Esophagus muscularis mucosa (tissue), 4 donors: Measurements from ENCODE around the gene AP3B2. TPM values are rescaled to one million over a fixed set of nuclear protein-coding genes. Genes with fewer than 3 reads are reported as not detected.

Experiments
- DNase-seq: peaks from one replicate; pipeline ENCODE4 v3.0.0-alpha.2; 2017; ENCODE audit errors: extremely low spot score
- H3K27ac ChIP-seq, 4 donors: fragments of 200-600 bp; sonication (generic); replicated peaks in 1 of 4; 1 replicate in 3 of 4; 2 replicates in 1 of 4; pipeline ENCODE4 v1.5.1; 2016 to 2019; ENCODE audit warnings: mild to moderate bottlenecking in 1 of 4
- H3K27me3 ChIP-seq, 4 donors: fragments of 200-600 bp; sonication (generic); one replicate each; pipeline versions ENCODE4 v1.5.1 to v1.6.0; 2016 to 2019
- H3K36me3 ChIP-seq, 4 donors: fragments of 200-600 bp; sonication (generic); one replicate each; pipeline ENCODE4 v1.5.1; 2016 to 2019
- H3K4me1 ChIP-seq, 4 donors: fragments of 200-600 bp; sonication (generic); one replicate each; pipeline ENCODE4 v1.5.1; 2016 to 2019
- H3K4me3 ChIP-seq, 4 donors: fragments of 200-600 bp; sonication (generic); 1 replicate in 2 of 4; 2 replicates in 2 of 4; pipeline ENCODE4 v1.5.1; 2016 to 2019; ENCODE audit warnings: mild to moderate bottlenecking in 4 of 4, moderate library complexity in 1 of 4
- H3K9me3 ChIP-seq, 4 donors: fragments of 200-600 bp; sonication (generic); 1 replicate in 3 of 4; 2 replicates in 1 of 4; pipeline ENCODE4 v1.5.1; 2016 to 2019
- EP300 ChIP-seq: sonication (generic); formaldehyde crosslinking; IDR thresholded peaks from one replicate; pipeline ENCODE4 v1.6.1; 2017; ENCODE audit warnings: antibody characterized with exemption
- POLR2A ChIP-seq: fragments of 450-650 bp; IDR thresholded peaks from one replicate; pipeline ENCODE4 v1.6.1; 2017; ENCODE audit warnings: antibody characterized with exemption, moderate library complexity, mild to moderate bottlenecking, low read depth
- POLR2AphosphoS5 ChIP-seq, 2 donors: sonication (generic); formaldehyde crosslinking; IDR thresholded peaks; one replicate each; pipeline ENCODE4 v1.6.1; 2017; ENCODE audit warnings: antibody characterized with exemption in 2 of 2
- WGBS: methylation state at CpG from one replicate; pipeline ENCODE4 v1.1.5; 2018; 5-methylcytosine and 5-hydroxymethylcytosine counted together
- intact Hi-C: fragments of 100-400 bp; cut with DNase I; formaldehyde crosslinking; loops from one replicate; pipeline ENCODE4 v1.15.1; 2023
- total RNA-seq, 4 donors: library from RNA; depleted of rRNA; stranded (reverse); fragments of >200 nt; gene quantifications; one replicate each; pipeline versions ENCODE4 v1.1.0 to v1.2.1, GENCODE V29; 2016
- TF ChIP-seq, protein P1 (sequence below), 3 experiments: fragments of 200-600 bp in 2 of 3; fragments of 450-650 bp in 1 of 3; sonication (generic) in 2 of 3; IDR thresholded peaks; one replicate each; pipeline ENCODE4 v1.5.1; 2017 to 2019; ENCODE audit warnings: antibody characterized with exemption in 3 of 3, mild to moderate bottlenecking in 2 of 3, moderate library complexity in 1 of 3

Gene AP3B2
- total RNA-seq, 4 donors from 2014 or later: 1.2 to 2.1 (median 1.7) TPM

DNA sequence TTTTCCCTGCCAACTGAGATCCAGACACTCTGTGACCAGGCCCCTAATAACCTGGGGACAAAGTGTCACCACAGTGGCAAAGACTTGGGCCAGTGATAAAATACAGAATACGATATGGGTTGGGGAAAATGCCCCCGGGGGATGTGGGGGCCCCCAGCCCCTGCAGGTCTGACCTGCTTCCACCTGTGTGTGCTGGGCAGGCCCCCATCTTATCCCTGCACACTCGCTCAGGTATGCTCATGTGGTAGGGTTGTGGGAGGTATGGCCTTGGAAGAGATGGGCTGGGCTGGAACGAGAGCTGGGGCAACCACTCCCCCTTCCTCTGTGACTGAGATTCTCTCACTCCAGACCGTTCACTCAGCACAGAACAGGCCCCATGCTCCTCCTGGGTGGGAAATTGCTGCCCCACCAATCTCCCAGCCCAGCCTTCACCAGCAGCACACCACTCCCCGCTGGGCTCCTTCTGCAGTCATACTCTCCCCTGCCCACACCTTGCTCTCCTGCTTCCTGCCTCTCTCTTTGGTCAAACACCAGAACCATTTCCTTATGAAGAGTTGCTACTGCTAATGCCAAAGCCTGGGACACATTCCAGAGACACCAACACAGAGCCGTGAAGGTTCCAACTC, 52.9 kb downstream of the AP3B2 start:
- Histone ChIP-seq H3K4me1 (no peaks in the 10 kb centered on the region), H3K9me3 (no peaks in the 10 kb centered on the region), H3K27ac (no peak overlapping the region), H3K4me3 (no peak overlapping the region), H3K36me3 (no peaks in the 10 kb centered on the region), H3K27me3 (no peaks in the 10 kb centered on the region)
- 60% methylated on average over 6 of the region's 7 CpGs for WGBS
- TF ChIP-seq POLR2A (no peak), EP300 (no peak), POLR2AphosphoS5 (IDR thresholded peaks at IDR 0.05) (no peak)
- TF ChIP-seq, protein P1, sequence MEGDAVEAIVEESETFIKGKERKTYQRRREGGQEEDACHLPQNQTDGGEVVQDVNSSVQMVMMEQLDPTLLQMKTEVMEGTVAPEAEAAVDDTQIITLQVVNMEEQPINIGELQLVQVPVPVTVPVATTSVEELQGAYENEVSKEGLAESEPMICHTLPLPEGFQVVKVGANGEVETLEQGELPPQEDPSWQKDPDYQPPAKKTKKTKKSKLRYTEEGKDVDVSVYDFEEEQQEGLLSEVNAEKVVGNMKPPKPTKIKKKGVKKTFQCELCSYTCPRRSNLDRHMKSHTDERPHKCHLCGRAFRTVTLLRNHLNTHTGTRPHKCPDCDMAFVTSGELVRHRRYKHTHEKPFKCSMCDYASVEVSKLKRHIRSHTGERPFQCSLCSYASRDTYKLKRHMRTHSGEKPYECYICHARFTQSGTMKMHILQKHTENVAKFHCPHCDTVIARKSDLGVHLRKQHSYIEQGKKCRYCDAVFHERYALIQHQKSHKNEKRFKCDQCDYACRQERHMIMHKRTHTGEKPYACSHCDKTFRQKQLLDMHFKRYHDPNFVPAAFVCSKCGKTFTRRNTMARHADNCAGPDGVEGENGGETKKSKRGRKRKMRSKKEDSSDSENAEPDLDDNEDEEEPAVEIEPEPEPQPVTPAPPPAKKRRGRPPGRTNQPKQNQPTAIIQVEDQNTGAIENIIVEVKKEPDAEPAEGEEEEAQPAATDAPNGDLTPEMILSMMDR (IDR thresholded peaks at IDR 0.05): no peak
- no peak for DNase-seq
- intact Hi-C loops: no loop called here

DNA sequence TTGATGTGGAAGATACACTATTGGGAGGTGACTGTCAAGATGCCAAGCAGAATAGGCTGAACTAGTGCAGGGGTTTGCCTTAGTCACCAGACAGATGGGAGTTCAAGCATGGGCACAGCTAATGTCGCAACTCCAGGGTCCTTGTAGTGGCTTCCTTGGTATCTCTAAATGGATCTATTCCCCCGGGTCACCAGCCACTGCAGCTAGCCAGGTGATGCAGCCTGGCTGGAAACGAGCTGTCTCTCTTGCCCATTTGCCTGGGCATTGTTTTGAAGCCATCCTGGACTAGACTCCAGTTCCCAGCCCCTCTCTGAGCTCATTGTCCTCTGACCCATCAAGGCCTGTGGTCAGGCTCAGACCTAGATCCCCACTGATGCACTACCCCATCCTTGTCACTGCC, 54.1 kb downstream of the AP3B2 start:
- TF ChIP-seq POLR2AphosphoS5 (IDR thresholded peaks at IDR 0.05): no peak
- 76% methylated on average over 3 of the region's 3 CpGs for WGBS
- Histone ChIP-seq H3K27ac (no peak overlapping the region), H3K4me1 (no peaks in the 10 kb centered on the region), H3K4me3 (no peak overlapping the region), H3K27me3 (no peaks in the 10 kb centered on the region), H3K9me3 (no peaks in the 10 kb centered on the region), H3K36me3 (no peaks in the 10 kb centered on the region)
- intact Hi-C loops: no loop called here
- DNase-seq: no peak

DNA sequence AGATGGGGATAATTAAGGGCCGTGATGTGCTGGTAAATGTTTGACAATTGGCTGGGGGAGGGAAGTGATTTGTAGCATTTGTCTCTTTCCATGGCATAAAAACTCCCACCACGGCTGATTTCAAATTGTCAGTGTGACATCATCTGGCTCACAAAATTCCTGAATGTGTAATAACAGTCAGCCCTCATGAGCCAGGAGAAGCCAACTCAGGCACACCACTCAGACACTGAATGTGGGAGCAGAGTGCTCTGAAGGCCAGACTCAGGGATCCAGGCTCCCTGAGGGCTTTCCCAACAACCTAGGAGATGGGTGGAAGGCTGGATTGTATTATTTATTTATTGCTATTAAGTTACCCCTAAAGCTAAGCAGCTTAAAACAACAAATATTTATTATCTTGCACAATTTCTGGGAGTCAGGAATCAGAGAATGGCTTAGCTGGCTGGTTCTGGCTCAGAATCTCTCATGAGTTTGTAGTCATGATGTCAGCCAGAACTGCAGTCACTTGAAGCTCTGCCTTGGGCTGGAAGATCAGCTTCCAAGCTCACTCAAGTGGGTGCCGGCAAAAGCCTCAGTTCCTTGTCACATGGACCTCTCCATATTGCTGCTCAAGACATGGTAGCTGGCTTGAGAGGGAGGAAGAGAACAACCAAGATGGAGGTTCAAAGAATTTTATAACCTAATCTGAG, 56.0 kb downstream of the AP3B2 start:
- Histone ChIP-seq H3K4me3 (no peak overlapping the region), H3K9me3 (no peaks in the 10 kb centered on the region), H3K36me3 (no peaks in the 10 kb centered on the region), H3K4me1 (peaks cover 0 to 2% (median under 1%) of the 10 kb centered on the region in 4 donors), H3K27ac (no peak overlapping the region), H3K27me3 (peaks cover 0 to under 1% (median 0%) of the 10 kb centered on the region in 4 donors)
- WGBS: 73% methylated on average over 3 of the region's 3 CpGs
- TF ChIP-seq POLR2AphosphoS5 (IDR thresholded peaks at IDR 0.05) (no peak), EP300 (no peak), POLR2A (no peak)
- TF ChIP-seq, protein P1 (IDR thresholded peaks at IDR 0.05): no peak
- intact Hi-C loops: no loop called here
- DNase-seq: no peak

GRCh38 chr15:82651708-82652107, 58.0 kb downstream of the AP3B2 start:
- Histone ChIP-seq H3K27ac (no peak overlapping the region), H3K27me3 (peaks cover 0 to 20% (median 5%) of the 10 kb centered on the region in 4 donors), H3K36me3 (no peaks in the 10 kb centered on the region), H3K4me1 (peaks cover 16 to 22% (median 20%) of the 10 kb centered on the region in 4 donors), H3K4me3 (no peak overlapping the region), H3K9me3 (no peaks in the 10 kb centered on the region)
- no peak for DNase-seq
- TF ChIP-seq POLR2AphosphoS5 (IDR thresholded peaks at IDR 0.05) (no peak), EP300 (no peak), POLR2A (no peak)
- TF ChIP-seq, protein P1 (IDR thresholded peaks at IDR 0.05): no peak
- intact Hi-C loops: no loop called here
- 85% methylated on average over 2 of the region's 2 CpGs for WGBS

DNA sequence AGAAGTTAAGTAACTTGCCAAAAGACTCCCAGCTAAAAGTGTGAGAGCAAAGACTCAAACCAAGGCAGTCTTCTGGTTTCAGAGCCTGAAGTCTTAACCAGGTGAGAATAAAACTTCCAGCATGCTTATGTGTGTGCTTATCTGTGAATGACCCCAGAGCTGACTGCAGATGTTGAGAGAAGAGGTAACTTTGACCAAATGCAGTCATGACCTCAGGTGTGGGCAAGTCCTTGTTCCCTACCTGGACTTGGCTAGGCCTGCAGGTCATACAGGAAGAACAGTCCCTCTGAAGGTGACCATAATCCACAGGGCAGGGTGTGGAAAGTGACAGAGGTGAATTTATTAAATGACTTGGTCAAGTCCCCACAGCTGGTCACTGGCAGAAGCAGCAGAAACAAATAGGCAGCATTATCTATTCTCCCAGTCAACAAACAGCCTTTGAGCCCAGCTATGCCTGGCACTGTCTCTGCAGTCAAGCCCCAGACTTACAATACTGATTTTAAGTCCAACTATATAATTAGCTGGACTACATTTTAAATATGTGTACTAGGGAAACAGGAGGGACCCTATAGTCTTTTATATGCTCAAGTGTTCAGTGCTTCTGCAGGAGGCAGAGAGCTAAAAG, 59.5 kb downstream of the AP3B2 start:
- no peaks in the 10 kb centered on the region for H3K36me3 ChIP-seq
- intact Hi-C loops: no loop called here
- no peak overlapping the region for H3K27ac ChIP-seq
- TF ChIP-seq, protein P1 (IDR thresholded peaks at IDR 0.05): no peak
- H3K9me3 ChIP-seq: no peaks in the 10 kb centered on the region
- no peak for DNase-seq
- peaks cover 0 to 35% (median 17%) of the 10 kb centered on the region in 4 donors for H3K27me3 ChIP-seq
- H3K4me1 ChIP-seq: peaks cover 17 to 32% (median 30%) of the 10 kb centered on the region in 4 donors
- H3K4me3 ChIP-seq: no peak overlapping the region
